HUDEP-2 (cell line): Measurements from ENCODE around the gene TSPAN14.
A peak's percentile ranks its signal among the peaks of the same experiment; 100 is the strongest.

Experiments used
- DNase-seq, 76 experiments: peaks; one replicate each; lab custom pipeline; 2025; ENCODE audit not compliant: unreplicated experiment in 76 of 76; lab: John Stamatoyannopoulos, UW

The TSPAN14 gene

GRCh38 chr10:80500572-80501380 is 46.7 kb downstream of the TSPAN14 start:
- DNase-seq = no peak

GRCh38 chr10:80501381-80501912 is 47.3 kb downstream of the TSPAN14 start:
- DNase-seq = no peak

GRCh38 chr10:80501913-80502521 is 47.9 kb downstream of the TSPAN14 start:
- no peak for DNase-seq

- peak in 1 of 76 experiments; percentile 3 for DNase-seq
Measured at GRCh38 chr10:80502621-80503583, 48.8 kb downstream of the TSPAN14 start.

GRCh38 chr10:80503584-80504157 is 49.6 kb downstream of the TSPAN14 start:
- no peak for DNase-seq

GRCh38 chr10:80504158-80504811 is 50.2 kb downstream of the TSPAN14 start:
- peak in 73 of 76 experiments; percentile 14 to 87 (median 60) for DNase-seq

GRCh38 chr10:80504897-80505465 is 50.9 kb downstream of the TSPAN14 start:
- DNase-seq = no peak

- DNase-seq = no peak
Measured at GRCh38 chr10:80506189-80506575, 52.1 kb downstream of the TSPAN14 start.

GRCh38 chr10:80506836-80507487 is 52.9 kb downstream of the TSPAN14 start:
- DNase-seq = no peak

- DNase-seq = no peak
Measured at GRCh38 chr10:80509108-80509402, 54.9 kb downstream of the TSPAN14 start.

GRCh38 chr10:80509403-80510161 is 55.5 kb downstream of the TSPAN14 start:
- DNase-seq = no peak

GRCh38 chr10:80512031-80512526 is 58.0 kb downstream of the TSPAN14 start:
- DNase-seq = no peak

- no peak for DNase-seq
Measured at GRCh38 chr10:80513106-80513505, 59.0 kb downstream of the TSPAN14 start.

GRCh38 chr10:80515511-80515910 is 61.4 kb downstream of the TSPAN14 start:
- DNase-seq = no peak

- no peak for DNase-seq
Measured at GRCh38 chr10:80515941-80516340, 61.8 kb downstream of the TSPAN14 start.

GRCh38 chr10:80516506-80517075 is 62.5 kb downstream of the TSPAN14 start:
- no peak for DNase-seq

- no peak for DNase-seq
Measured at GRCh38 chr10:80517416-80518142, 63.5 kb downstream of the TSPAN14 start.
